ENCODE data around the gene C9orf43. TPM values are rescaled to one million over a fixed set of nuclear protein-coding genes. Genes with fewer than 3 reads are reported as not detected.

Gene C9orf43
- total and polyA plus RNA-seq, 4 donors = 0.09 to 1.1 (median 0.25) TPM

GRCh38 chr9:113468716-113469448 is 58.3 kb downstream of the C9orf43 start:
- TF ChIP-seq TAF1 (conservative IDR thresholded peaks at IDR 0.05) (no peak), HNF4A (conservative IDR thresholded peaks at IDR 0.05) (no peak), YY1 (IDR thresholded peaks at IDR 0.05) (no peak), RAD21 (IDR thresholded peaks at IDR 0.05) (no peak), FOXA1 (IDR thresholded peaks at IDR 0.05) (no peak), EGR1 (IDR thresholded peaks at IDR 0.05; ENCODE audit: low read depth in 2 of 2) (no peak), SP1 (IDR thresholded peaks at IDR 0.05) (no peak), NR2F2 (IDR thresholded peaks at IDR 0.05) (no peak), MAX (IDR thresholded peaks at IDR 0.05) (no peak), FOXA2 (IDR thresholded peaks at IDR 0.05) (no peak), JUND (IDR thresholded peaks at IDR 0.05) (no peak), REST (IDR thresholded peaks at IDR 0.05) (no peak), ATF3 (IDR thresholded peaks at IDR 0.05) (no peak), HNF4G (IDR thresholded peaks at IDR 0.05) (no peak), CTCF (IDR thresholded peaks at IDR 0.05; ENCODE audit: low read depth, low read length, missing input control) (no peak), GABPA (IDR thresholded peaks at IDR 0.05 in 1 of 2, conservative IDR thresholded peaks at IDR 0.05 in 1 of 2) (no peak), RXRA (IDR thresholded peaks at IDR 0.05) (no peak)
- DNase-seq (ENCODE audit: low spot score) = no peak
- H3K4me3 ChIP-seq (ENCODE audit: low read depth in 1 of 3, low read length in 3 of 3) = no peak overlapping the region
- H3K4me1 ChIP-seq (ENCODE audit: control insufficient read depth in 4 of 4, insufficient read depth in 4 of 4, low read length in 3 of 4) = peaks cover 6 to 19% (median 14%) of the 10 kb centered on the region in 4 donors
- H3K27ac ChIP-seq (ENCODE audit: low read depth in 1 of 2, low read length in 2 of 2) = no peak overlapping the region
- H3K36me3 ChIP-seq (ENCODE audit: control insufficient read depth in 4 of 4, insufficient read depth in 3 of 4, low read depth in 1 of 4, low read length in 3 of 4) = no peaks in the 10 kb centered on the region
- no peaks in the 10 kb centered on the region for H3K27me3 ChIP-seq (ENCODE audit: control insufficient read depth in 4 of 4, insufficient read depth in 4 of 4, low read length in 3 of 4)
- H3K9me3 ChIP-seq (ENCODE audit: control insufficient read depth in 4 of 4, low read length in 3 of 4) = no peaks in the 10 kb centered on the region
- 80% methylated on average over 6 of the region's 6 CpGs for WGBS
- H3K9ac ChIP-seq (ENCODE audit: low read depth in 1 of 2, low read length in 2 of 2) = no peak overlapping the region

GRCh38 chr9:113471143-113471542 is 60.6 kb downstream of the C9orf43 start:
- Histone ChIP-seq H3K9ac (ENCODE audit: low read depth in 1 of 2, low read length in 2 of 2) (no peak overlapping the region), H3K36me3 (ENCODE audit: control insufficient read depth in 4 of 4, insufficient read depth in 3 of 4, low read depth in 1 of 4, low read length in 3 of 4) (no peaks in the 10 kb centered on the region), H3K27me3 (ENCODE audit: control insufficient read depth in 4 of 4, insufficient read depth in 4 of 4, low read length in 3 of 4) (no peaks in the 10 kb centered on the region), H3K4me3 (ENCODE audit: low read depth in 1 of 3, low read length in 3 of 3) (no peak overlapping the region), H3K27ac (ENCODE audit: low read depth in 1 of 2, low read length in 2 of 2) (no peak overlapping the region), H3K9me3 (ENCODE audit: control insufficient read depth in 4 of 4, low read length in 3 of 4) (no peaks in the 10 kb centered on the region), H3K4me1 (ENCODE audit: control insufficient read depth in 4 of 4, insufficient read depth in 4 of 4, low read length in 3 of 4) (no peaks in the 10 kb centered on the region)
- TF ChIP-seq ATF3 (IDR thresholded peaks at IDR 0.05) (no peak), YY1 (IDR thresholded peaks at IDR 0.05) (no peak), TAF1 (conservative IDR thresholded peaks at IDR 0.05) (no peak), EGR1 (IDR thresholded peaks at IDR 0.05; ENCODE audit: low read depth in 2 of 2) (no peak), REST (IDR thresholded peaks at IDR 0.05) (no peak), FOXA2 (IDR thresholded peaks at IDR 0.05) (no peak), NR2F2 (IDR thresholded peaks at IDR 0.05) (no peak), JUND (IDR thresholded peaks at IDR 0.05) (no peak), HNF4A (conservative IDR thresholded peaks at IDR 0.05) (no peak), RAD21 (IDR thresholded peaks at IDR 0.05) (no peak), CTCF (IDR thresholded peaks at IDR 0.05; ENCODE audit: low read depth, low read length, missing input control) (no peak)
- DNase-seq (ENCODE audit: low spot score) = no peak
- WGBS = 94% methylated on average over 1 of the region's 1 CpG
